ENCODE measurements around the gene PORCN. TPM values are rescaled to one million over a fixed set of nuclear protein-coding genes. Genes with fewer than 3 reads are reported as not detected.

PORCN gene
- total RNA-seq, 1 experiment from 2014 or later, result 4.6 TPM

DNA sequence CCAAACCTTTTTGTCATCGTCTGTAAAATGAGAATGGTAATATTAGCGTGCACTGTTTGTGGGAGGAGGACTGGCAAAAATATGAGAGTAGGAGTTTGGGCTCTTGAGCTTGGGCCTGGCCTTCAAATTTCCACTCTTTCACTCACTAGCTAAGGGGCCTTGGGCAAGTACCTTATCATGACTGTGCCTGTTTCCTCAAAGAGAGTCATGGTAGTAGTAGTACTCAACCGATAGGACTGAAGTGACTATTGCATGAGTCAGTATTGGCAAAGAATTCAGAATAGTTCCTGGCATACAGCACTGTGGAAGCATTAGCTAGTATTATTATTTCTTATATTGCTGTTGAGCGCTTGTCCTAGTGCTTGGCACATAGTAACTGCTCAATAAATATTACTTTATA lies 49.5 kb downstream of the PORCN start:
- POLR2A ChIA-PET, result no interaction called here
- TF ChIP-seq, protein P1, sequence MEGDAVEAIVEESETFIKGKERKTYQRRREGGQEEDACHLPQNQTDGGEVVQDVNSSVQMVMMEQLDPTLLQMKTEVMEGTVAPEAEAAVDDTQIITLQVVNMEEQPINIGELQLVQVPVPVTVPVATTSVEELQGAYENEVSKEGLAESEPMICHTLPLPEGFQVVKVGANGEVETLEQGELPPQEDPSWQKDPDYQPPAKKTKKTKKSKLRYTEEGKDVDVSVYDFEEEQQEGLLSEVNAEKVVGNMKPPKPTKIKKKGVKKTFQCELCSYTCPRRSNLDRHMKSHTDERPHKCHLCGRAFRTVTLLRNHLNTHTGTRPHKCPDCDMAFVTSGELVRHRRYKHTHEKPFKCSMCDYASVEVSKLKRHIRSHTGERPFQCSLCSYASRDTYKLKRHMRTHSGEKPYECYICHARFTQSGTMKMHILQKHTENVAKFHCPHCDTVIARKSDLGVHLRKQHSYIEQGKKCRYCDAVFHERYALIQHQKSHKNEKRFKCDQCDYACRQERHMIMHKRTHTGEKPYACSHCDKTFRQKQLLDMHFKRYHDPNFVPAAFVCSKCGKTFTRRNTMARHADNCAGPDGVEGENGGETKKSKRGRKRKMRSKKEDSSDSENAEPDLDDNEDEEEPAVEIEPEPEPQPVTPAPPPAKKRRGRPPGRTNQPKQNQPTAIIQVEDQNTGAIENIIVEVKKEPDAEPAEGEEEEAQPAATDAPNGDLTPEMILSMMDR (IDR thresholded peaks at IDR 0.05; ENCODE audit: insufficient read depth in 1 of 2, low read depth in 1 of 2, low read length in 1 of 2, severe bottlenecking in 1 of 2, unreplicated experiment in 1 of 2), result no peak
- Mint-ChIP-seq H3K36me3 (ENCODE audit: insufficient read depth, unreplicated experiment) (peaks cover 13% of the 10 kb centered on the region), H3K9me3 (ENCODE audit: unreplicated experiment) (no peaks in the 10 kb centered on the region), H3K4me3 (ENCODE audit: unreplicated experiment) (no peak overlapping the region), H3K4me1 (ENCODE audit: low read depth, unreplicated experiment) (no peaks in the 10 kb centered on the region), H3K27ac (ENCODE audit: unreplicated experiment) (no peak overlapping the region), H3K27me3 (ENCODE audit: insufficient read depth, unreplicated experiment) (no peaks in the 10 kb centered on the region)
- H3K9me3 ChIP-seq, result no peaks in the 10 kb centered on the region
- H3K4me1 ChIP-seq, result no peaks in the 10 kb centered on the region
- no peaks in the 10 kb centered on the region for H3K36me3 ChIP-seq (ENCODE audit: control insufficient read depth, insufficient read depth, low read length)
- no peaks in the 10 kb centered on the region for H3K27me3 ChIP-seq (replicated peaks; ENCODE audit: control insufficient read depth, insufficient read depth, low read length)
- BruUV-seq (replicated peaks), result no TSS peak
- intact Hi-C loops (cut with micrococcal nuclease; ENCODE audit: unreplicated experiment), result no loop called here
- CTCF ChIA-PET, result no interaction called here
- no peak overlapping the region for H3K4me3 ChIP-seq (ENCODE audit: low read depth, low read length)
- no peak for DNase-seq

- H3K9me3 Mint-ChIP-seq (ENCODE audit: unreplicated experiment), result no peaks in the 10 kb centered on the region
- no peaks in the 10 kb centered on the region for H3K27me3 Mint-ChIP-seq (ENCODE audit: insufficient read depth, unreplicated experiment)
- Histone ChIP-seq H3K27me3 (replicated peaks; ENCODE audit: control insufficient read depth, insufficient read depth, low read length) (no peaks in the 10 kb centered on the region), H3K4me3 (ENCODE audit: low read depth, low read length) (no peak overlapping the region), H3K4me1 (no peaks in the 10 kb centered on the region), H3K36me3 (ENCODE audit: control insufficient read depth, insufficient read depth, low read length) (no peaks in the 10 kb centered on the region; the same call in 1 of the 2 replicates), H3K9me3 (no peaks in the 10 kb centered on the region)
- no peak for DNase-seq
- ChIA-PET POLR2A (no interaction called here), CTCF (no interaction called here)
- intact Hi-C loops (cut with micrococcal nuclease; ENCODE audit: unreplicated experiment), result no loop called here
- H3K4me3 Mint-ChIP-seq (ENCODE audit: unreplicated experiment), result no peak overlapping the region
- no peak overlapping the region for H3K27ac Mint-ChIP-seq (ENCODE audit: unreplicated experiment)
- TF ChIP-seq, protein P1 (IDR thresholded peaks at IDR 0.05; ENCODE audit: insufficient read depth in 1 of 2, low read depth in 1 of 2, low read length in 1 of 2, severe bottlenecking in 1 of 2, unreplicated experiment in 1 of 2), result no peak
- H3K36me3 Mint-ChIP-seq (ENCODE audit: insufficient read depth, unreplicated experiment), result peaks cover 8% of the 10 kb centered on the region
- no TSS peak for BruUV-seq (replicated peaks)
- H3K4me1 Mint-ChIP-seq (ENCODE audit: low read depth, unreplicated experiment), result no peaks in the 10 kb centered on the region
Measured at GRCh38 chrX:48559636-48560035, 50.8 kb downstream of the PORCN start.

GRCh38 chrX:48560056-48560455 lies 51.3 kb downstream of the PORCN start:
- Histone ChIP-seq H3K36me3 (ENCODE audit: control insufficient read depth, insufficient read depth, low read length) (no peaks in the 10 kb centered on the region; the same call in 1 of the 2 replicates), H3K4me3 (ENCODE audit: low read depth, low read length) (no peak overlapping the region), H3K9me3 (no peaks in the 10 kb centered on the region), H3K4me1 (no peaks in the 10 kb centered on the region), H3K27me3 (replicated peaks; ENCODE audit: control insufficient read depth, insufficient read depth, low read length) (no peaks in the 10 kb centered on the region)
- CTCF ChIA-PET, result no interaction called here
- POLR2A ChIA-PET, result no interaction called here
- no TSS peak for BruUV-seq (replicated peaks)
- H3K9me3 Mint-ChIP-seq (ENCODE audit: unreplicated experiment), result no peaks in the 10 kb centered on the region
- TF ChIP-seq, protein P1 (IDR thresholded peaks at IDR 0.05; ENCODE audit: insufficient read depth in 1 of 2, low read depth in 1 of 2, low read length in 1 of 2, severe bottlenecking in 1 of 2, unreplicated experiment in 1 of 2), result no peak
- no peak for DNase-seq
- H3K27me3 Mint-ChIP-seq (ENCODE audit: insufficient read depth, unreplicated experiment), result no peaks in the 10 kb centered on the region
- H3K4me3 Mint-ChIP-seq (ENCODE audit: unreplicated experiment), result no peak overlapping the region
- H3K36me3 Mint-ChIP-seq (ENCODE audit: insufficient read depth, unreplicated experiment), result peaks cover 5% of the 10 kb centered on the region
- no peaks in the 10 kb centered on the region for H3K4me1 Mint-ChIP-seq (ENCODE audit: low read depth, unreplicated experiment)
- intact Hi-C loops (cut with micrococcal nuclease; ENCODE audit: unreplicated experiment), result no loop called here
- no peak overlapping the region for H3K27ac Mint-ChIP-seq (ENCODE audit: unreplicated experiment)

All from Caco-2 (cell line).